Testis (tissue), 5 donors: ENCODE results near the gene CYP4F12. TPM values are rescaled to one million over a fixed set of nuclear protein-coding genes. Genes with fewer than 3 reads are reported as not detected.

Source experiments
- DNase-seq: peaks from one replicate; pipeline ENCODE4 v3.0.0-alpha.2; 2019
- H3K27ac ChIP-seq, 2 donors: fragments of 200-600 bp; sonication (generic); one replicate each; pipeline ENCODE4 v1.5.1; 2019
- H3K27me3 ChIP-seq: fragments of 200-600 bp; sonication (generic); one replicate; pipeline ENCODE4 v1.5.1; 2019
- H3K36me3 ChIP-seq: fragments of 200-600 bp; sonication (generic); one replicate; pipeline ENCODE4 v1.5.1; 2017; ENCODE audit warnings: low read depth; ENCODE audit errors: missing control alignments
- H3K4me1 ChIP-seq: fragments of 200-600 bp; sonication (generic); one replicate; pipeline ENCODE4 v1.5.1; 2019
- H3K4me3 ChIP-seq, 2 donors: fragments of 200-600 bp; sonication (generic); one replicate each; pipeline ENCODE4 v1.5.1; 2017 to 2019
- H3K9me3 ChIP-seq: fragments of 200-600 bp; sonication (generic); one replicate; pipeline ENCODE4 v1.5.1; 2017
- POLR2A ChIP-seq: fragments of 450-650 bp; IDR thresholded peaks from one replicate; pipeline ENCODE4 v1.6.1; 2017; ENCODE audit warnings: antibody characterized with exemption, mild to moderate bottlenecking, moderate library complexity
- WGBS, 2 donors: methylation state at CpG; one replicate each; pipeline ENCODE4 v1.1.5; 2018; 5-methylcytosine and 5-hydroxymethylcytosine counted together
- intact Hi-C: fragments of 100-400 bp; cut with DNase I; formaldehyde crosslinking; loops from one replicate; pipeline ENCODE4 v1.15.1; 2023; ENCODE audit warnings: low total_unique reads
- long read RNA-seq, 2 donors: transcript quantifications; one replicate each; lab custom pipeline, GENCODE V29; 2026
- polyA plus RNA-seq: library from polyadenylated mRNA; stranded (reverse); fragments of 350-450 nt; fragmentation: Illumina TruSeq; extraction: RNeasy Lipid Tissue Mini Kit (QIAGEN cat#74804); gene quantifications from one replicate; pipeline ENCODE4 v1.2.3, GENCODE V29; 2014; ENCODE audit warnings: low read depth, low replicate concordance; ENCODE audit not compliant: insufficient read depth
- total RNA-seq, 2 donors: library from RNA; depleted of rRNA; stranded (reverse); fragments of >200 nt; gene quantifications; one replicate each; pipeline ENCODE4 v1.2.3, GENCODE V29; 2016
- TF ChIP-seq, protein P1 (sequence below), 3 experiments: fragments of 450-650 bp in 2 of 3; fragments of 200-600 bp in 1 of 3; sonication (generic) in 1 of 3; IDR thresholded peaks; one replicate each; pipeline ENCODE4 v1.5.1; 2016 to 2019; ENCODE audit warnings: antibody characterized with exemption in 3 of 3, mild to moderate bottlenecking in 2 of 3, moderate library complexity in 1 of 3

Gene CYP4F12, protein sequence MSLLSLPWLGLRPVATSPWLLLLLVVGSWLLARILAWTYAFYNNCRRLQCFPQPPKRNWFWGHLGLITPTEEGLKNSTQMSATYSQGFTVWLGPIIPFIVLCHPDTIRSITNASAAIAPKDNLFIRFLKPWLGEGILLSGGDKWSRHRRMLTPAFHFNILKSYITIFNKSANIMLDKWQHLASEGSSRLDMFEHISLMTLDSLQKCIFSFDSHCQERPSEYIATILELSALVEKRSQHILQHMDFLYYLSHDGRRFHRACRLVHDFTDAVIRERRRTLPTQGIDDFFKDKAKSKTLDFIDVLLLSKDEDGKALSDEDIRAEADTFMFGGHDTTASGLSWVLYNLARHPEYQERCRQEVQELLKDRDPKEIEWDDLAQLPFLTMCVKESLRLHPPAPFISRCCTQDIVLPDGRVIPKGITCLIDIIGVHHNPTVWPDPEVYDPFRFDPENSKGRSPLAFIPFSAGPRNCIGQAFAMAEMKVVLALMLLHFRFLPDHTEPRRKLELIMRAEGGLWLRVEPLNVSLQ
- 1 to 10 TPM; 4.2 to 7.2 TPM for total RNA-seq
- polyA plus RNA-seq, result 1.2 TPM
- long read RNA-seq, donor 1, result 0 reads
- long read RNA-seq, donor 2, result 0 reads

DNA sequence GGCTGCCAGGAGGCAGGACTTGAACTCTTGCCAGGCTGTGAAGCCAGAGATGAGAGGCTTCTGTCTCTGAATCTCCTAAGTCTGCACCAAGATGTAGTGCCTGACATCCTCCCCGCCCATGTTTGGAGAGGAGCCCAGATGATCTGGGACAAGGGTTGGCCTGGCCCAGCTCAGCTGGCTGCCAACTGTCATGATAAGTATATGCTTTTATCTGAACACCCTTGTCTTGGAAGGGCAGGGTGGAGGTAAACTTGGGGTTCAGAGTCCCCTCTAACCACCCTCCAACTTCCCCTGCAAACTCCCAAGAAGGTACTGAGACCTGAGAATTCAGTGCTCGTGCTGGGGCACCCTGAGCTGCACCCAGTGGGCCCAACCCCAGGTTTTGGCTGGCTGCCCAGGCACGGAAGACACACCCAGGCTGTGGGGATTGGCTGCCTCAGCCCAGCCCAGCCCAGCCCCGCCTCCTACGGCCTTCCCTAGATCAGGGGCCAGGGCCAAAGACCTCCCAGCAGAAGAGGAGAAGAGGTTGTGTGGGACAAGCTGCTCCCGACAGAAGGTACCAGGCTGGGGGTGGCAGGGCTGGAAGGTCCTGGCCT is at the start of gene CYP4F12:
Gene CYP4F12, plus strand, starts transcription at position 508 of the 596 bp plus-strand sequence. CDS start 443 bp downstream, outside the sequence.
- H3K4me3 ChIP-seq, result no peak within 1 kb of the TSS
- H3K27ac ChIP-seq, result no peak within 1 kb of the TSS
- TF ChIP-seq, protein P1, sequence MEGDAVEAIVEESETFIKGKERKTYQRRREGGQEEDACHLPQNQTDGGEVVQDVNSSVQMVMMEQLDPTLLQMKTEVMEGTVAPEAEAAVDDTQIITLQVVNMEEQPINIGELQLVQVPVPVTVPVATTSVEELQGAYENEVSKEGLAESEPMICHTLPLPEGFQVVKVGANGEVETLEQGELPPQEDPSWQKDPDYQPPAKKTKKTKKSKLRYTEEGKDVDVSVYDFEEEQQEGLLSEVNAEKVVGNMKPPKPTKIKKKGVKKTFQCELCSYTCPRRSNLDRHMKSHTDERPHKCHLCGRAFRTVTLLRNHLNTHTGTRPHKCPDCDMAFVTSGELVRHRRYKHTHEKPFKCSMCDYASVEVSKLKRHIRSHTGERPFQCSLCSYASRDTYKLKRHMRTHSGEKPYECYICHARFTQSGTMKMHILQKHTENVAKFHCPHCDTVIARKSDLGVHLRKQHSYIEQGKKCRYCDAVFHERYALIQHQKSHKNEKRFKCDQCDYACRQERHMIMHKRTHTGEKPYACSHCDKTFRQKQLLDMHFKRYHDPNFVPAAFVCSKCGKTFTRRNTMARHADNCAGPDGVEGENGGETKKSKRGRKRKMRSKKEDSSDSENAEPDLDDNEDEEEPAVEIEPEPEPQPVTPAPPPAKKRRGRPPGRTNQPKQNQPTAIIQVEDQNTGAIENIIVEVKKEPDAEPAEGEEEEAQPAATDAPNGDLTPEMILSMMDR (IDR thresholded peaks at IDR 0.05), result no peak
- TF ChIP-seq POLR2A, result no peak
- H3K27me3 ChIP-seq, result no peaks in the 10 kb centered on the region
- H3K4me1 ChIP-seq, result peaks cover 9% of the 10 kb centered on the region
- no peaks in the 10 kb centered on the region for H3K36me3 ChIP-seq
- no peaks in the 10 kb centered on the region for H3K9me3 ChIP-seq
- intact Hi-C loops, result no loop called here
- WGBS, 2 donors, result 24 to 50% methylated on average over 6 of the region's 6 CpGs
- DNase-seq, result peak; percentile 90

DNA sequence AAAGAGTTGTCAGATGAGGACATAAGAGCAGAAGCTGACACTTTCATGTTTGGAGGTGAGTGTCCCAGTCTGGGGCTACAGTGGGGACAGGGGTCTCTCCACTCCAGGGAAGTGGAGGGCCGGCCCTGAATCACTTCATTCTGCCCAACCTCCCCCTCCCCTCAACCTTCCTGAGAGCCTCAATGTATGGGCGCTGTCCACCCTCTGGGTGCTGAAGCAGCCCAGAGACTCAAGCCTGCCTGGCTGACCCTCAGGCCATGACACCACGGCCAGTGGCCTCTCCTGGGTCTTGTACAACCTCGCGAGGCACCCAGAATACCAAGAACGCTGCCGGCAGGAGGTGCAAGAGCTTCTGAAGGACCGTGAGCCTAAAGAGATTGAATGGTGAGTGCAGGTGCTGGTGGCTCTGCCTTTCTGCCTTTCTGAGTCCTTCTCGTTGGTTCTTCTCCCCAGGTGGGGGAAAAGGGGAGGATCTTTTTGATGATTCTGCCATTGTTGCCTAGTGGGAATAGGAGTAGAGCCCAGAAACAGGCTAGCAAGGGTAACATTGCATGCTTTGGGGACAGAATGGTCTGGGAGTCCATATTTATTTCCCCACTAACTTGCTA is 49.1 kb upstream of the CYP4F12 start:
- WGBS, 2 donors, result 14% methylated on average over 3 to 9 of the region's 9 CpGs
- TF ChIP-seq POLR2A, result no peak
- TF ChIP-seq, protein P1 (IDR thresholded peaks at IDR 0.05), result no peak
- Histone ChIP-seq H3K9me3 (no peaks in the 10 kb centered on the region), H3K4me3 (no peak overlapping the region), H3K27me3 (no peaks in the 10 kb centered on the region), H3K27ac (no peak overlapping the region), H3K36me3 (no peaks in the 10 kb centered on the region), H3K4me1 (no peaks in the 10 kb centered on the region)
- intact Hi-C loops, result no loop called here
- DNase-seq, result peak; percentile 51

DNA sequence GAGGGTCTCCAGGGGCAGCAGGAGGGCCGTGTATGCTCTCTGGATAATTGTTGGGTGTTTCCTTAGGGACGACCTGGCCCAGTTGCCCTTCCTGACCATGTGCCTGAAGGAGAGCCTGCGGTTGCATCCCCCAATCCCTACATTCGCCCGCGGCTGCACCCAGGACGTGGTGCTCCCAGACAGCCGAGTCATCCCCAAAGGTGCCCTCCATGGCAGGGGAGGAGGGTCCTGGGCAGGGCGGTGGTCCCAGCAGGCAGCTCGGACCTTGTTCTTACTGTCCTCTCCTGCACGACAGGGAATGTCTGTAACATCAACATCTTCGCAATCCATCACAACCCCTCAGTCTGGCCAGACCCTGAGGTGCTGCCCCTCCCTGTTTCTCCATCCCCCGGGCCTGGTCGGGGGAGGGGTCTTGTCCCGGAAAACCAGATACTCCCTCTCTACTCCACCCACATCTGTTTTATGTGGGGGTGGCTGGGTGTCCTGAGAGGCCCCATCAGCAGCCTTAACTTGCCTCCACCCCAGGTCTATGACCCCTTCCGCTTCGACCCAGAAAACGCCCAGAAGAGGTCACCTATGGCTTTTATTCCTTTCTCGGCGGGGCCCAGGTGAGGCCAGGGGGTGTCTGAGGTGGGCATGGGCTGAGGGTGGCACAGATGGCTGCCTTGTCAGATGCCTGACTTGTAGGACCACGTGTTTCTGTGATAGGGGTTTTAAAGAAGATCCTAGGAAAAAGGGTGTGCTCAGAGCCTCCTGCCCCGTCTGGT is 44.5 kb upstream of the CYP4F12 start:
- H3K36me3 ChIP-seq, result no peaks in the 10 kb centered on the region
- H3K9me3 ChIP-seq, result no peaks in the 10 kb centered on the region
- no peak for TF ChIP-seq POLR2A
- TF ChIP-seq, protein P1 (IDR thresholded peaks at IDR 0.05), result no peak
- no peak overlapping the region for H3K4me3 ChIP-seq
- intact Hi-C loops, result no loop called here
- no peak overlapping the region for H3K27ac ChIP-seq
- no peaks in the 10 kb centered on the region for H3K4me1 ChIP-seq
- 55% methylated on average over 15 to 22 of the region's 22 CpGs for WGBS, 2 donors
- no peaks in the 10 kb centered on the region for H3K27me3 ChIP-seq
- no peak for DNase-seq

DNA sequence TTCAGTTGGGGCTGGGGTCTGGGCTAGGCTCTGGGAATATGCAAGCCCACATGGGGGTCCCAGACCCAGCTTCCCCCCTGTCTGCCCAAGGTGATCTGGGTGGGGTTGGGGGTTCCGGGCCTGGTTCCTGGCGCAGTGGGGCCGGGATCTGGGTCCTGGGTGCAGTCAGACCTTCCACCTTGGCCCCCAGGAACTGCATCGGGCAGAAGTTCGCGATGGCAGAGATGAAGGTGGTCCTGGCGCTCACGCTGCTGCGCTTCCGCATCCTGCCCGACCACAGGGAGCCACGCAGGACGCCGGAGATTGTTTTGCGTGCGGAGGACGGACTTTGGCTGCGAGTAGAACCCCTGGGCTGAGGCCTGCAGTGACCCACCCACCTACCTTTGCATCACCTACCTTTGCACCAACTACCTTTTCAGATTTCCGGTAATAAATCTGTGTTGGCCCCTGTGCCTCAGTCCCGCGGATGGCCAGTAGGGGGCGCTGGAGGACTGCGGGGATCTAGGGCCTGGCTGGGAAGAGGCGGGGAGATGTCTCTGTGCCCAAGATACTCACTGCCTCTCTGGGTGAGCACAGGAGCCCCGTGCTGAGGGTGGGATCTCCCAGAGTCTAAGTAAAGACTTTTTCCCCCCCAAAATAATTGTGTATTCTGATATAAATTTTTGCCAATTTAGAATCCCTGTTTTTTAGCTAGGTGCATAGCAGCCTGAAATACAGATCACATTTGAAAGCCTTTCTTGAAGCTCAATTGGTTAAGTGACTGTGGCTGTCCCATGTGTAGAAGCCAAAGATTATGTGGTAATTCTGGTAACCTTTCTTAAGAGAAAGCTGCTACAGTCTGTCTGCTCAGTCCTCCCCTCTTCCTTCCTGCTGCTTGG is 43.6 kb upstream of the CYP4F12 start:
- no peak for TF ChIP-seq POLR2A
- TF ChIP-seq, protein P1 (IDR thresholded peaks at IDR 0.05), result peak; percentile 93 to 98 (median 96)
- no peaks in the 10 kb centered on the region for H3K4me1 ChIP-seq
- WGBS, 2 donors, result 5 to 9% methylated on average over 12 to 25 of the region's 25 CpGs
- intact Hi-C loops, result no loop called here
- H3K27me3 ChIP-seq, result no peaks in the 10 kb centered on the region
- H3K27ac ChIP-seq, result no peak overlapping the region
- H3K36me3 ChIP-seq, result no peaks in the 10 kb centered on the region
- no peak overlapping the region for H3K4me3 ChIP-seq
- peak; percentile 88 for DNase-seq
- no peaks in the 10 kb centered on the region for H3K9me3 ChIP-seq
